Parathyroid adenoma (tissue), 2 donors: ENCODE data around the gene TOX3.

ENCODE experiments used
- H2AFZ ChIP-seq: fragments of 300-600 bp; sonication (generic); one replicate; pipeline ENCODE4 v1.7.0; 2017; ENCODE audit warnings: antibody characterized with exemption, mild to moderate bottlenecking
- H3K27ac ChIP-seq: fragments of 300-600 bp; sonication (generic); one replicate; pipeline ENCODE4 v1.7.0; 2017
- H3K27me3 ChIP-seq: fragments of 300-600 bp; sonication (generic); one replicate; pipeline ENCODE4 v1.7.0; 2017; ENCODE audit warnings: low read length; ENCODE audit not compliant: control insufficient read depth, insufficient read depth
- H3K36me3 ChIP-seq: fragments of 300-600 bp; sonication (generic); one replicate; pipeline ENCODE4 v1.7.0; 2017; ENCODE audit warnings: low read length; ENCODE audit not compliant: control insufficient read depth, insufficient read depth
- H3K4me1 ChIP-seq: fragments of 300-600 bp; sonication (generic); one replicate; pipeline ENCODE4 v1.7.0; 2017; ENCODE audit warnings: control low read depth
- H3K4me2 ChIP-seq: fragments of 300-600 bp; sonication (generic); one replicate; pipeline ENCODE4 v1.7.0; 2017; ENCODE audit warnings: low read length
- H3K4me3 ChIP-seq: fragments of 300-600 bp; sonication (generic); one replicate; pipeline ENCODE4 v1.7.0; 2017; ENCODE audit warnings: low read depth, low read length
- H3K79me2 ChIP-seq: fragments of 300-600 bp; sonication (generic); one replicate; pipeline ENCODE4 v1.7.0; 2017; ENCODE audit warnings: control low read depth
- H3K9ac ChIP-seq: fragments of 300-600 bp; sonication (generic); one replicate; pipeline ENCODE4 v1.7.0; 2017; ENCODE audit warnings: mild to moderate bottlenecking
- H3K9me3 ChIP-seq: fragments of 300-600 bp; sonication (generic); one replicate; pipeline ENCODE4 v1.7.0; 2017; ENCODE audit warnings: low read length; ENCODE audit not compliant: control insufficient read depth
- TF ChIP-seq, protein P1 (sequence below): fragments of 300-600 bp; sonication (generic); IDR thresholded peaks from one replicate; pipeline ENCODE4 v1.7.0; 2017; ENCODE audit warnings: antibody characterized with exemption, mild to moderate bottlenecking
- donor health status: primary hyperparathyroidism.

The TOX3 gene

DNA sequence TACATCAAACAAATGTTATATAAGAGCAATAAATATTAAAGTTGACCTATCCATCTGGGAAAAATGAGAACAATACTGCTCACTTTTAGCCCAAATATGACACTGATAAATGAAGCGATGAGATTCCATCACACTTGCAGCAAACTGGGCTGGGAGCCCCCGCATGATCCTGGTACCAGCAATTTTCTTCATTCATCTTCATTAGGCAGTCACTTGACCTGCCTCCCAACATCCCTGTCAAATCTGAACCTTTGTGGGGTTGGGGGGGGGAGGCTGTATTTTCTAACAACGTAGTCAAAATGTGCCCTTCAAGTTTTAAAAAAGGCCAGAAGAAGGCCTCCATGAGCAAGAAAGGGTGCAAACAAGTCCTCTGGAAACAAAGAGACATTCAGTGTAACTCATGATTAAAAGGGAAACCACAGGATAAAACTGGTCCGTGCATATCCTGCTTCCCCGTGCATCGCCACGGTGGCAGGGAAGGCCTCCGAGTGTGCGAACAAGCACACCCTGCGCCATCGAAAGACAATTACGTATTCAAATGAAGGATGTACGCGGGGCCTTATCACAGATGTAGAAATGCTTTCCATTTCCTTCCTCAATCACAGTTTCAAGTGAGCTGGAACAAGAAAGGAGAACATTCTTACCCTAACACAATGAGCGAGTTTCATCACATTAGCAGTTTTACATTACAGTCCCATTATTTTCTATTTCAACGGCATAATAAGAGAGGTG, 48.4 kb downstream of the TOX3 start:
- Histone ChIP-seq H3K79me2 (no peaks in the 10 kb centered on the region), H3K9me3 (no peaks in the 10 kb centered on the region), H3K27me3 (no peaks in the 10 kb centered on the region), H3K9ac (no peak overlapping the region), H2AFZ (no peak overlapping the region), H3K4me1 (no peaks in the 10 kb centered on the region), H3K27ac (no peak overlapping the region), H3K4me2 (no peak overlapping the region), H3K4me3 (no peak overlapping the region), H3K36me3 (no peaks in the 10 kb centered on the region)
- TF ChIP-seq, protein P1, sequence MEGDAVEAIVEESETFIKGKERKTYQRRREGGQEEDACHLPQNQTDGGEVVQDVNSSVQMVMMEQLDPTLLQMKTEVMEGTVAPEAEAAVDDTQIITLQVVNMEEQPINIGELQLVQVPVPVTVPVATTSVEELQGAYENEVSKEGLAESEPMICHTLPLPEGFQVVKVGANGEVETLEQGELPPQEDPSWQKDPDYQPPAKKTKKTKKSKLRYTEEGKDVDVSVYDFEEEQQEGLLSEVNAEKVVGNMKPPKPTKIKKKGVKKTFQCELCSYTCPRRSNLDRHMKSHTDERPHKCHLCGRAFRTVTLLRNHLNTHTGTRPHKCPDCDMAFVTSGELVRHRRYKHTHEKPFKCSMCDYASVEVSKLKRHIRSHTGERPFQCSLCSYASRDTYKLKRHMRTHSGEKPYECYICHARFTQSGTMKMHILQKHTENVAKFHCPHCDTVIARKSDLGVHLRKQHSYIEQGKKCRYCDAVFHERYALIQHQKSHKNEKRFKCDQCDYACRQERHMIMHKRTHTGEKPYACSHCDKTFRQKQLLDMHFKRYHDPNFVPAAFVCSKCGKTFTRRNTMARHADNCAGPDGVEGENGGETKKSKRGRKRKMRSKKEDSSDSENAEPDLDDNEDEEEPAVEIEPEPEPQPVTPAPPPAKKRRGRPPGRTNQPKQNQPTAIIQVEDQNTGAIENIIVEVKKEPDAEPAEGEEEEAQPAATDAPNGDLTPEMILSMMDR = no peak

DNA sequence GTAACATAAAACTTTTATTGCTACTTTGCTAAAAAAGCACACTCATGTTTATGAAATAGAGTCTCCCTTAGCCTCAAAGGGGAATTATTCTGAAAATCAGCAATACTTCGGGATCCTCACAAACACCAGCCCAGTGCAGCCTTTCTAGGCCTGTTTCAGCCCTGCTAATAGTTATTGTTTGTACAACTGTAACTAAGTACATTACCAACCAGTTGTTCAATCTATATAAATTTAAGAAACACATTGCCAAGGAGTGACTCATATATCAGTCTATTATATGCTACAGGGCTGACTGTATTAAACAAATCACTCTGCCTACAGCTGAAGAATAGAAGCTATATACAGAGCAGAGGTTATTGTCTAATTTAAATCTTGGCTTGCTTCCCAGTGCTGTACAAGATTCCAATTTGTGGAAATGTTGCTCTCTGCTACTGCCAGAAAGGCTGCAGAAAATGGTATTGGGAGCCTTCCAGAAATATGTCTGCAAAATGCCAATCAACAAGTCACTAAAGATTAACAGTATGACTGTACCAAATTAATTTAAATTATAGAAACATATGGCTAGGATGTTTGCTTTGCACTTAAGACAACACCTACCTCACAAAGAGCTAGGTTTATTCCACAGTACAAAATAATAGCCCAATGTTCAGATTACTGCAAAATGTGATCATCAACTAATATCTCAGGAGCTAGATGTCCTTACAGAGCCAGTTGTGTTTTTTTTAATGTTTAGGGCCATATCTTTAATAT, 49.7 kb downstream of the TOX3 start:
- Histone ChIP-seq H3K4me3 (no peak overlapping the region), H2AFZ (no peak overlapping the region), H3K4me1 (no peaks in the 10 kb centered on the region), H3K9me3 (no peaks in the 10 kb centered on the region), H3K27me3 (no peaks in the 10 kb centered on the region), H3K27ac (no peak overlapping the region), H3K36me3 (no peaks in the 10 kb centered on the region), H3K79me2 (no peaks in the 10 kb centered on the region), H3K4me2 (no peak overlapping the region), H3K9ac (no peak overlapping the region)
- TF ChIP-seq, protein P1 = no peak

DNA sequence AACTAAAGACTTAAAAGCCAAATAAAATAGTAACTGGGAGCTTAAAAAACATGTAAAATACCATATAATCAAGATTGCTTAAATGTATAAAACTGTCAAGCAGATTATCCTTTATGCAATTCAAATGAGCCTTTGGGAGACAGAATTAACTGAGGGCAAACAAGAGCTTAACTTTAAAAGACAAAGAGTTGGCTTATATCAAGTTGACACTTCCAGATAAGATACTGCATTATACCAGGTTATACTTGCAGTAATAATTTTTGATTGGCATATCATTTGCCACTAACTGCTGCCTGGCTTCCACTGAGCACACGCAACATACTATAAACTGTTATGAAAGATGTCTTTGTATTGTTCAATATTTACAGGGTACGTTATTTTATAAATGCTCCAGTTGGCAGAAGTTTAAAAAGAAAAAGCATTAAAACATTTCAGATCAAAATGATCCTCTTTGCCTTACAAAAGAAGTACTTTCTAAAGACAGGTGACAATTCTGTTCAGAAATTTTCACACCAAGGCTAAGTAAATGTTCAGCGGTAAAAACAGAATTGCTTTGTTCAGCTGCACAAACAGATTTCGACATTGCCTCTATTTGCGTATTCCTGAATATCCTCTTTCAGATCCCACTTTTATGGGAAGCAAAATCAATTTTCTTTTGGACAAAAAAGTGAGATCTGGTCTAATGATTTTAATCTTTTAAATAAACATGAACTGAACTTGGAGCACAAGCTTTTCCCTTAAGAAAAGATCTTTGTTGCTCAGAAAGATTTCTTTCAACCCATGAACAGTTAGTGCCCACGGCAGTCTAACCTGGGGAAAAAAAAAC, 50.7 kb downstream of the TOX3 start:
- TF ChIP-seq, protein P1 = no peak

DNA sequence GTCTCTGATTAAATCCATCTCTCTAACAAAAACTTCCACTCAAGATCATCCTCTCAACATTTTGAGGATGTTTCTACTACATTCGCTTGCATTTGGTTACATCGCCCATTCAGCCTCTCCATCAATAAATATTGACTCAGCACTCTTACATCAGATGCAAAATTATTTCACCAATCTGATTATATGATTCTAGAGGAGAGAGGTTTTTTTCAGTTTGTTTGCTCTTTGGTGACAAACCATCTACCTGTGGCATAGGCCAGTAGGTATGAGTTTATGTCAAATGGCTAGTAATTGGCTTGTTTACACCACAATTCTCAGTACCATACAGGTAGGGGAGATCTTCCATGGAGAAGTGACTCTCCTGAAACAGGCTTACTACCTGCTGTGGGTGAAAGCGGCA, 52.3 kb downstream of the TOX3 start:
- no peak overlapping the region for H2AFZ ChIP-seq
- no peaks in the 10 kb centered on the region for H3K9me3 ChIP-seq
- TF ChIP-seq, protein P1 = no peak
- no peak overlapping the region for H3K4me3 ChIP-seq
- no peak overlapping the region for H3K27ac ChIP-seq
- no peak overlapping the region for H3K4me2 ChIP-seq
- no peaks in the 10 kb centered on the region for H3K36me3 ChIP-seq
- H3K9ac ChIP-seq = no peak overlapping the region
- H3K27me3 ChIP-seq = no peaks in the 10 kb centered on the region
- no peaks in the 10 kb centered on the region for H3K79me2 ChIP-seq
- no peaks in the 10 kb centered on the region for H3K4me1 ChIP-seq

More for the DNA sequence above, 50.7 kb downstream of the TOX3 start:
- no peak overlapping the region for H3K9ac ChIP-seq
- no peak overlapping the region for H3K27ac ChIP-seq
- H3K4me1 ChIP-seq = no peaks in the 10 kb centered on the region
- no peak overlapping the region for H2AFZ ChIP-seq
- no peaks in the 10 kb centered on the region for H3K27me3 ChIP-seq
- H3K4me2 ChIP-seq = no peak overlapping the region
- H3K79me2 ChIP-seq = no peaks in the 10 kb centered on the region
- no peaks in the 10 kb centered on the region for H3K36me3 ChIP-seq
- H3K4me3 ChIP-seq = no peak overlapping the region
- no peaks in the 10 kb centered on the region for H3K9me3 ChIP-seq
